Nephron (organoid): ENCODE data around the gene NPLOC4.

ENCODE experiments used
- H3K27ac Mint-ChIP-seq, 3 experiments: 2 replicates each; pipeline ENCODE4 v1.8.0; 2020; ENCODE audit warnings: mixed read lengths in 3 of 3, mild to moderate bottlenecking in 2 of 3, moderate library complexity in 1 of 3
- H3K27me3 Mint-ChIP-seq: 2 replicates; pipeline ENCODE4 v1.8.0; 2021; ENCODE audit warnings: low read depth, mild to moderate bottlenecking, moderate library complexity, mixed read lengths
- H3K36me3 Mint-ChIP-seq: 2 replicates; pipeline ENCODE4 v1.8.0; 2020; ENCODE audit warnings: low read depth, mixed read lengths
- H3K4me1 Mint-ChIP-seq: 2 replicates; pipeline ENCODE4 v1.8.0; 2020; ENCODE audit warnings: mixed read lengths
- H3K4me3 Mint-ChIP-seq, 3 experiments: 2 replicates each; pipeline ENCODE4 v1.8.0; 2020; ENCODE audit warnings: mild to moderate bottlenecking in 3 of 3, mixed read lengths in 3 of 3, moderate library complexity in 2 of 3
- H3K9me3 Mint-ChIP-seq: 2 replicates; pipeline ENCODE4 v1.8.0; 2020; ENCODE audit warnings: mixed read lengths
- CTCF ChIP-seq, 3 experiments: fragments of 200-600 bp; sonication (generic); IDR thresholded peaks; one replicate each; pipeline ENCODE4 v1.5.0; 2021; ENCODE audit warnings: antibody characterized with exemption in 3 of 3; ENCODE audit not compliant: unreplicated experiment in 3 of 3

NPLOC4 gene

DNA sequence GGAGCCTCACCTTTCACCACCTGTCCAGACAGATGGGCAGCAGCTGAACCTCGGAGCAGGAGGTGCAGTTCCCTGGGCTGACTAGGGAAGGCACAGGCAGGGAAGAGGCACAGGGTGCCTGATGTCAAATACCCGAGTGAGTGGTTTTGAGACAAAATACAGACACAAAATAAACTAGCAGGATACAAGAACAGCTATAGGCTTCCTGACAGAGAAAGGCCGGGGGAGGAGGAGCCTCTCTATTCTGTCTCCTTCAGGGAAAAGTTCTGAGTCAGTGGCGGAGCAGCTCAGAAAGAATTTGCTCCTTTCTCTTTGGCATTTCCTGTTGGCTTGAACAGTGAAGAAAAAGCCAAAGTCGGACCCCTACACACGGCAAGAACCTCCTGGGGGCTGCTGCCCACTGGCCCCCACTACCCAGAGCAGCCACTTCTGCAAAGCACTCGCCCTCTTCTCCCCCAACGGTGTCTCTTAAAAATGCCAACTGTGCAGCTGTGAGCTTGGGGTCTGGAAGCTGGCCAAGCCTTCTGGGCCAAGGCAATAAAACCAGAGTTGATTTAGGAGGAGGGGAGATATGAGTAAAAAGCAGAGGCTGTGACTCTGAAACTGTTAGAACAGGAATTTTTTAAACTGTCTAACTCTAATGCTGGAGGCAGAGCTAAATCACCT, 70.3 kb downstream of the NPLOC4 start:
- Mint-ChIP-seq H3K4me1 (peaks cover 30% of the 10 kb centered on the region), H3K4me3 (peak overlapping the region; percentile 40 to 57 (median 49)), H3K27ac (peak overlapping the region; percentile 99 to 100 (median 99)), H3K36me3 (peaks cover 69% of the 10 kb centered on the region), H3K27me3 (no peaks in the 10 kb centered on the region), H3K9me3 (no peaks in the 10 kb centered on the region)
- no peak for TF ChIP-seq CTCF (IDR thresholded peaks at IDR 0.05; ENCODE audit: unreplicated experiment in 3 of 3)

- Mint-ChIP-seq H3K36me3 (peaks cover 74% of the 10 kb centered on the region), H3K9me3 (no peaks in the 10 kb centered on the region), H3K27me3 (no peaks in the 10 kb centered on the region), H3K4me1 (peaks cover 30% of the 10 kb centered on the region), H3K4me3 (no peak overlapping the region), H3K27ac (peak overlapping the region; percentile 99 to 100 (median 99))
- TF ChIP-seq CTCF (IDR thresholded peaks at IDR 0.05; ENCODE audit: unreplicated experiment in 3 of 3): no peak
Measured at GRCh38 chr17:81565231-81565630, 71.7 kb downstream of the NPLOC4 start.

- Mint-ChIP-seq H3K36me3 (peaks cover 71% of the 10 kb centered on the region), H3K4me1 (peaks cover 30% of the 10 kb centered on the region), H3K9me3 (no peaks in the 10 kb centered on the region), H3K27ac (peak overlapping the region in 2 of 3 experiments; percentile 62 to 99), H3K27me3 (no peaks in the 10 kb centered on the region), H3K4me3 (no peak overlapping the region)
- TF ChIP-seq CTCF (IDR thresholded peaks at IDR 0.05; ENCODE audit: unreplicated experiment in 3 of 3): no peak
Measured at GRCh38 chr17:81564778-81565177, 72.1 kb downstream of the NPLOC4 start.

DNA sequence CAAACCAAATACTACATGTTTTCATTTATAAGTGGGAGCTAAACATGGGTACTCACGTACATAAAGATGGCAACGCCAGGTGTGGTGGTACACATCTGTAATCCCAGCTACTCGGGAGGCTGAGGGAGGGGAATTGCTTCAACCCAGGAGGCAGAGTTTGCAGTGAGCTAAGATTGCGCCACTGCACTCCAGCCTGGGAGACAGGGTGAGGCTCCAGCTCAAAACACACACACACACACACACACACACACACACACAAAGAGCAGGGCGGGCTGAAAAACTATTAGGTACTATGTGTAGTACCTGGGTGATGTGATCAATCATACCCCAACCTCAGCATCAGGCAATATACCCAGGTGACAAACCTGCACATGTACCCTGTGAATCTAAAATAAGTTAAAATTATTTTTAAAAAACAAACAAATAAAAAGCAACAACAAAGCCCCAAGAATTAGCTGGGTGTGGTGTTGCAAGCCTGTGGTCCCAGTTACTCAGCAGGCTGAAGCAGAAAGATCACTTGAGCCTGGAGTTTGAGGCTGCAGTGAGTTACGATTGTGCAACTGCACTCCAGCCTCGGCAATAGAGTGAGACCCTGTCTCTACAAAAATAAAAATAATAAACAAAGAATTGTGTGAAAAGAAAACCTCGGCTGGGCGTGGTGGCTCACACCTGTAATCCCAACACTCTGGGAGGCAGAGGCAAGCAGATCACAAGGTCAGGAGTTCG, 72.9 kb downstream of the NPLOC4 start:
- H3K9me3 Mint-ChIP-seq: no peaks in the 10 kb centered on the region
- H3K4me1 Mint-ChIP-seq: peaks cover 30% of the 10 kb centered on the region
- H3K36me3 Mint-ChIP-seq: peaks cover 70% of the 10 kb centered on the region
- no peaks in the 10 kb centered on the region for H3K27me3 Mint-ChIP-seq
- TF ChIP-seq CTCF (IDR thresholded peaks at IDR 0.05; ENCODE audit: unreplicated experiment in 3 of 3): no peak
- peak overlapping the region in 1 of 3 experiments; percentile 99 for H3K27ac Mint-ChIP-seq
- no peak overlapping the region for H3K4me3 Mint-ChIP-seq

GRCh38 chr17:81561494-81561885, 75.4 kb downstream of the NPLOC4 start:
- H3K4me3 Mint-ChIP-seq: no peak overlapping the region
- no peaks in the 10 kb centered on the region for H3K27me3 Mint-ChIP-seq
- H3K4me1 Mint-ChIP-seq: peaks cover 11% of the 10 kb centered on the region
- peaks cover 63% of the 10 kb centered on the region for H3K36me3 Mint-ChIP-seq
- H3K27ac Mint-ChIP-seq: no peak overlapping the region
- no peak for TF ChIP-seq CTCF (IDR thresholded peaks at IDR 0.05; ENCODE audit: unreplicated experiment in 3 of 3)
- no peaks in the 10 kb centered on the region for H3K9me3 Mint-ChIP-seq
